PC-3 (cell line): ENCODE data around the gene COL4A1.

ENCODE experiments used
- CTCF ChIP-seq: fragments of 300-600 bp; sonication (generic); conservative IDR thresholded peaks from 2 replicates; pipeline ENCODE4 v1.5.1; 2017; ENCODE audit warnings: antibody characterized with exemption, low read depth, mild to moderate bottlenecking, low read length
- EZH2 ChIP-seq: fragments of 300-600 bp; sonication (generic); IDR thresholded peaks from one replicate; pipeline ENCODE4 v1.6.1; 2017; ENCODE audit warnings: antibody characterized with exemption, mild to moderate bottlenecking, low read length; ENCODE audit not compliant: unreplicated experiment

GRCh38 chr13:110109910-110110309 is 197.0 kb downstream of the COL4A1 start:
- TF ChIP-seq CTCF: no peak
- no peak for TF ChIP-seq EZH2
